Measurements from ENCODE around the gene PFDN4. TPM values are rescaled to one million over a fixed set of nuclear protein-coding genes. Genes with fewer than 3 reads are reported as not detected.

The PFDN4 gene
- total and polyA plus RNA-seq, 2 donors (not counting 1 experiment from before 2014, with no cell fraction given): 9.1 to 16.8 TPM

DNA sequence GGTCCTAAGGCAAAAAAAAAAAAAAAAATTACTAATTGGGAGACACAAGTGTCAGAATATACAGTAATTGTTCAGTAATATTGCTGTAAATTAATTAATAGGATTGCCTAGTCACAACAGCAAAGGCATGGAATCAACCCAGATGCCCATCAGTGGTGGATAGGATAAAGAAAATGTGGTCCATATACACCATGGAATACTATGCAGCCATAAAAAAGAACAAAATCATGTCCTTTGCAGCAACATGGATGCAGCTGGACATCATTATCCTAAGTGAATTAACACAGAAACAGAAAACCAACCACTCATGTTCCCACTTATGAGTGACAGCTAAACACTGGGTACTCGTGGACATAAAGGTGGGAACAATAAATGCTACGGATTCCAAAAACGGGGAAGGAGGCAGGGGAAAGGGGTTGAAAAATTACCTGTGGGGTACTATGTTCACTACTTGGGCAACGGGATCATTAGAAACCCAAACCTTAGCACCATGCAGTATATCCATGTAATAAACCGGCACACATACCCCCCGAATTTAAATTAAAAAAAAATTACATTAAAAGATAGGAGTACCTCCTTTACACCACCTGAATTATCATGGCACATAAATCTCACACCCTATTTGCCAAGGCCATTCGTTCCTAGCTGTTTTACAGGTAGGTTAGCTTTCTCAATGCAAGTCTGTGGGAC is 689 bp upstream of the PFDN4 start:
- Histone ChIP-seq H3K4me2 (replicated peaks; ENCODE audit: low read depth, low read length, poor library complexity, severe bottlenecking) (peak overlapping the region; percentile 95), H3K4me3 (ENCODE audit: control extremely low read depth in 1 of 5, extremely low read depth in 1 of 5, insufficient read depth in 1 of 5, low read depth in 2 of 5, low read length in 4 of 5) (peak overlapping the region in 4 of 5 experiments; percentile 59 to 94 (median 86)), H3K9ac (ENCODE audit: low read length) (peak overlapping the region; percentile 85), H3K4me1 (ENCODE audit: control insufficient read depth in 2 of 2, insufficient read depth in 2 of 2, low read length in 2 of 2) (peaks cover 11 to 12% of the 10 kb centered on the region in 2 donors), H3K9me3 (ENCODE audit: control extremely low read depth in 1 of 3, control insufficient read depth in 2 of 3, insufficient read depth in 1 of 3, low read length in 2 of 3) (no peaks in the 10 kb centered on the region), H2AFZ (ENCODE audit: insufficient read depth, low read depth, low read length, poor library complexity, severe bottlenecking) (peak overlapping the region; percentile 86), H3K27me3 (replicated peaks in 1 of 4; ENCODE audit: control extremely low read depth in 1 of 4, control insufficient read depth in 3 of 4, insufficient read depth in 4 of 4, low read length in 3 of 4) (no peaks in the 10 kb centered on the region), H3K79me2 (ENCODE audit: control insufficient read depth, insufficient read depth, low read length) (peaks cover 41% of the 10 kb centered on the region), H3K27ac (ENCODE audit: low read length in 2 of 2) (peak overlapping the region in 1 of 2 donors; percentile 92), H3K36me3 (replicated peaks in 1 of 2; ENCODE audit: control extremely low read depth in 1 of 2, control insufficient read depth in 1 of 2, extremely low read depth in 1 of 2, insufficient read depth in 2 of 2, low read length in 1 of 2) (no peaks in the 10 kb centered on the region), H4K20me1 (ENCODE audit: control insufficient read depth, insufficient read depth, low read length, poor library complexity, severe bottlenecking) (peaks cover 15% of the 10 kb centered on the region)
- ATAC-seq (ENCODE audit: low read depth) (no peak), DNase-seq (no peak)
- Mint-ChIP-seq H3K27ac (peak overlapping the region; percentile 100), H3K4me1 (peaks cover 27% of the 10 kb centered on the region), H3K4me3 (peak overlapping the region; percentile 100), H3K9me3 (ENCODE audit: insufficient read depth) (no peaks in the 10 kb centered on the region), H3K27me3 (no peaks in the 10 kb centered on the region)
- POLR2A ChIA-PET: no interaction called here
- CTCF ChIA-PET: interaction anchor here (0.5 to 3.1 kb wide), 7 partner anchors 9 to 1895 kb away, joined by 3 to 31 read pairs (median 3); no protein-coding TSS in a partner anchor
- TF ChIP-seq EZH2 (IDR thresholded peaks at IDR 0.05; ENCODE audit: borderline replicate concordance, insufficient read depth, low read depth, low read length, poor library complexity, severe bottlenecking) (no peak), CTCF (IDR thresholded peaks at IDR 0.05) (no peak)
- no CpG with 5 or more reads among the region's 7 CpGs for WGBS (ENCODE audit: insufficient coverage)
- intact Hi-C loops (cut with micrococcal nuclease): loop anchor here (1.0 to 10.0 kb wide), 2 partner anchors 281 to 632 kb away; no protein-coding TSS in a partner anchor
